COLO668 (cell line): Measurements from ENCODE around the gene ANO6.
"Not testable (repeated sequence)": the region's sequence is repeated elsewhere in the genome, so short reads cannot be mapped to it uniquely, and the experiment has no call there.

Experiments
- DNase-seq: peaks from one replicate; lab custom pipeline; 2025; ENCODE audit not compliant: unreplicated experiment; lab: John Stamatoyannopoulos, UW

Gene ANO6

DNA sequence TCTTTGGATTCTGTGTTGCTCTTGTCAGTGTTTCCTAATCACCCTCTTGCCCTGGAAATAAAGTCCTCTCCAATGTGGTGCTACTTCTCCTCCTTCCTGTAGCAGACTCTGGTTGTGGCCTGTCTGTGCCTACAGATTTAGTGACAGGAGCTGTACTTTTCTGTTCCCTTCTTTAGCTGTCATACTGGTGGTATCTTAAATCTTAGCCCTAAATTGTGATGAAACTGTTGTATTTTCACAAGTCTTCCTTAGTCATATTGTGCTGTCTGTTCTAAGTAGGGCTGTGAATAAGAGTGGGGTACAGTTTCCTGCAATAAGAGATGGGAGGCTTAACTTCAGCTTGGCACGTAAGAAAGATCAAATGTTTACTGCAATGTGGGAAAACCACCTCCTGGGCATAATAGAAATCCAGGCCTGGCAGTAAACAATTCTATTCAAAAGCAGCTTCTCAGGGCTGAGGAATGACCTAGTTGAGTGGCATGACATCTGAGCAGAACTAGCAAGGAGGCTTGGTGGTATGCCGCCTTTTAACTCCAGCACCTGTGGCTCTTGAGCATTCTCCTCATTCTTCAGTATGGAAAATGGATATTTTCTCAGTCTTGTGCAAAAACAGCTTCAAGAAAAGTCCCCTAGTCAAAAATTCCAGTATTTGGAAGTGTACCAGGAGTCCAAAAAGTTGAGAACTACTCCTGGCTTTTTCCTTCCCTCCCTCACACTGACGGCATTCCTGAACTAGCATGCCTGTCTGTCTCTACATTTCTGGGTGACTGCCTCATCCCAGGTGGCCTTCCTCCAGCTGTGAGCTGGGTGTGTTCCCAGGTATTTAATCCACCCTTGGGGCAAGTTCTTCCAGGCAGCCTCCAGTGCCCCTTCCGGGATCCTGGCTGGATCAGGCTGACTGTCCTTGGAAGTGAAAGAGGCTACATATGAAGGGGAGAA, 19.5 kb downstream of the ANO6 start:
- no peak for DNase-seq

DNA sequence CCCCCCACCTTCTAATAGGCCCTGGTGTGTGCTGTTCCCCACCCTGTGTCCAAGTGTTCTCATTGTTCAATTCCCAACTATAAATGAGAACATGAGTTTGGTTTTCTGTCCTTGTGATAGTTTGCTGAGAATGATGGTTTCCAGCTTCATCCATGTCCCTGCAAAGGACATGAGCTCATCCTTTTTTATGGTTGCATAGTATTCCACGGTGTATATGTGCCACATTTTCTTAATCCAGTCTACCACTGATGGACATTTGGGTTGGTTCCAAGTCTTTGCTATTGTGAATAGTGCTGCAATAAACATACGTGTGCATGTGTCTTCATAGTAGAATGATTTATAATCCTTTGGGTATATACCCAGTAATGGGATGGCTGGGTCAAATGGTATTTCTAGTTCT, 20.5 kb downstream of the ANO6 start:
- not testable (repeated sequence) for DNase-seq

DNA sequence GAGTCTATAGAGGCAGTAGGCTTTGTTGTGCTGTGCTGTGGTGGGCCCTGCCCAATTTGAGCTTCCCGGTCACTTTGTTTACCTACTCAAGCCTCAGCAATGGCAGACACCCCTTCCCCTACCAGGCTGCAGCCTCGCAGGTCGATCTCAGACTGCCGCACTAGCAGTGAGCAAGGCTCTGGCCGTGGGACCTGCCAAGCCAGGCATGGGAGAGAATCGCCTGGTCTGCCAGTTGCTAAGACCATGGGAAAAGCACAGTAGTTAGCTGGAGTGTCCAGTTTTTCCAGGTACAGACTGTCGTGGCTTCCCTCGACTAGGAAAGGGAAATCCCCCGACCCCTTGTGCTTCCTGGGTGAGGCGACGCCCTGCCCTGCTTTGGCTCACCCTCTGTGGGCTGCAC, 26.3 kb downstream of the ANO6 start:
- no peak for DNase-seq

DNA sequence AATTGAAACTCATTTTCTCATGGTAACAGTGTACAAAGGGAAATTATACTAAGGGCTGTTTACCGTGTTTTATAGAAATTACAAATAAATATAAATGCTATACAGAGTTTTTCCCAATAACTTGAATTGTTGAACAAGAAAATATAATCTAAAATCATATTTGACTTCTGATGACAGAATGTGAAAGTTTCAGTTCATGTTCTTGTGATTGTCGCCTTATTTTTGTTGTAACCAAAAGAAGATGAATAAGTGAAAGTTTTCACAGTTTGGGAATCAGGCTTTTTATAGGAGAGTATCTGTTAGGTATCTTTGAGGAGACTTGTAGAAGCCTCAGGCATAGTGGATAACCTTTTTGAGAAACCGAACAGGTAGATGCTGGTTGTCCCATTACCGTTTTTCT, 28.1 kb downstream of the ANO6 start:
- no peak for DNase-seq

DNA sequence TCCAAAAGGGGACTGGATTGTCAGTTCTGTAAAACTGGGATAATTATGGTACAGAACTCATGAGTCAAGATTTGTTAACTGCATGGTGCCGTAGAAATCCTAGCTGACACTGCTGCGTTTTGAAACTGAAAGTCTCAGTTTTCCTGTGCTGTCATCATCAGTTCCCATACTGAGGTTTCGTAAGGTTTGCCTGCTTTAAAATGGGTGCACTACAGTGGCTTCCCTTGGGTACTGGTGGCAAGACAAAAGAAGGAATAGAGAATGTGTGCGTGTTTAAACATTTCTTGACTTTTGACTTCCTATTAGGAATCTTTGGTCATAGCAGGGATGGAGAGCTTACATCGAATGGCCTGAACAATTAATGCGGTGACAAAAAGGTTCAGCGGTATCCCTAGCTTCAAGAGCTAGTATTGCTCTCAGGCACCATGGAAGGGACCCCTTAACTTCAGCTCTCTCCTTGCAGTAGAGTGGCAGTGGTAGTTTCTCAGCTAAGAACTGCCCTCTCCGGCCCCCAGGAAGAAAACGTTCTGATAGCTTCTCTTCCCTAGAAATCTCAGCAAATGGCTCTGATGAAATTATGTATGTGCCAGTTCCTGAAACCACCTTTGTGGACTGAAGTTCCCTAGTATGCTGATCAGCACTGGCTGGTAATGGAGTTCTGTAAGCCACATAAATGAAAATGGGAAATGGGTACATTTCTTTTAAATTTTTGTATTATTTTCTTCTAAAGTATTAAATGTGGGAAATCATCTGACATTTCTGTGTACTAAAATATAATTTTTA, 28.9 kb downstream of the ANO6 start:
- DNase-seq = no peak

DNA sequence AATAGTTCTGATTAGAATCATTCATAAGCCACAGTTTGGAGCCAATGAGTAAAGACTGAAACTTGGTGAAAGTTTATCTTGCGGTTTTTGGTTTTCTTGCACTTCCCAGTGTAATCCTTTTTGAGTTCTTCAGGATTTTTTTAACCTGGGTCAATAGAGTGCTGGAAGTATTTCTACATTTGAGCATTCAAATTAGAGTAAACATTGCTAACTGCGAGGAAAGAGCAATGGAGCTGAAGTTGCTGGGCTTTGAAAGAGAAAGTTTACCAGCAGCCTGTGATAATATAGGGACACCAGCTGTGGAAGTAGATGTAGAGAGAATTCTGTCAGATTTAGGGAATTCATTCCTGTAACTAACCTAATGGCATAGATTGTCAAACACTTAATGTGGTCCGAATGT, 30.3 kb downstream of the ANO6 start:
- no peak for DNase-seq

DNA sequence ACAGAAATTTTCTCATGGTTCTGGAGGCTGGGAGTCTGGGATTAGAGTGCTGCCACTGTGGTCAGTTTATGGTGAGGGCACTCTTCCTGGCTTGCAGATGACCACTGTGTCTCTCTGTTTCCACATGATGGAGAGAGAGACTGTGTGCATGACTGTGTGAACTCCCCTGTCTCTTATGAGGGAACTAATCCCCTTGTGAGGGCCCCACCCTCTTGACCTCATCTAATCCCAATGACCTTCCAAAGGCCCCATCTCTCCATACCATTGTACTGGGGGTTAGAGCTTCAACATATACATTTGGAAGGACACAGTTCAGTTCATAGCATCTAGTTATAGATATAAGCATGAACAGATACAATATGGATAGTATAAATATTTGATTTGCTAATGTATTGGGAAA, 31.7 kb downstream of the ANO6 start:
- DNase-seq = no peak

DNA sequence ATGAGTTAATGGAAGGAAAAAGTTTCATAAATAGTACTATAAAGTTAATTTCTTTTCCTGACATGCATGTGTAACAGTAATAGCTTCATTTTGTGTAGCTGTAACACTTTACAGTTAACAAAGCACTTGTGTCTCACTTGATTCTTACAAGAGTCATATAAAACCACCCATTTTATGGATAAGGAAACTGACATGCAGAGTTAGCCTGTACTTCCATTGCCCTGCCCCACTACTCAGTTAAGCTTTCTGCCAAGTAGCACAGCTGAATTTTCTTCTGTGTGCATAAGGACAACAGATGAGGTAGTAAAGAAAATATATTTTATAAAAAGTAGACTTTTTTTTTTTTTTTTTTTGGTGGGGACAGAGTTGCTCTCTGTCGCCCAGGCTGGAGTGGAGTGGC, 32.2 kb downstream of the ANO6 start:
- no peak for DNase-seq

DNA sequence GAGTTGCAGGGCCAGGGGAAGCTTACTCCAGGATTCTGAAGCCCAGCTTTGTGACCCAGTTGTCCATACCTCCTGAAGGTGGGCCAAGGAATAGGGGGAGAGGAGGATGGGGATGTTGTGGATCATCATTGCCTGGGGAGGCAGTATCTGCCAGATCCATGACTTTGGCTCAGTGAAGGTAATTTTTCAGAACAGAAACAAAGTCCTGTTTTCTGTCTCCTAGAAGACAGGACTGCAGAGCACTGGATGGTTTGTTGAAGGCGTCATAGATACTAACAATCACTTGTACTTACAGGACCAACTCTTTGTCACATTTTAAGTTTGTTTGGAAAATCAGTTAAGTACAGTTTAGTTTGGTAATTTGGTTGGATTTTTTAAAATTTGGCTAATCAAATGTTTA, 38.4 kb downstream of the ANO6 start:
- no peak for DNase-seq

DNA sequence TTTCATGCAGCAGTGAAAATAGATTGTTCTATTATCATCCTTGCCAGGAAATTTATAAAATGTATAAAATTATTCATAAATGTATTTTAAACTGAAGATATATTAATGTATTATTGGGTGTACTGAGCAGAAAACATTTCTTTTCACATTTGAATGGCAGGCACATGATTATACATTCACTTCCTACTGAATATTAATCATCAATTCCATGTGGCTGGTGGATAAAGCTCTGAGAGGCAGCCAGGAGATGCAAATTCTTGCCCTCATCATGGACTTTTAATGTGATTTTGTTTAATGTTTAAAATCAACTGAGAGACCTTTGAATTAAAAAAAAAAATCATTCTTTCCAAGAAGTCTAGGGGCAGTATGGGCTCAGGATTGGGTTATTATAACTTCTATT, 40.8 kb downstream of the ANO6 start:
- no peak for DNase-seq

DNA sequence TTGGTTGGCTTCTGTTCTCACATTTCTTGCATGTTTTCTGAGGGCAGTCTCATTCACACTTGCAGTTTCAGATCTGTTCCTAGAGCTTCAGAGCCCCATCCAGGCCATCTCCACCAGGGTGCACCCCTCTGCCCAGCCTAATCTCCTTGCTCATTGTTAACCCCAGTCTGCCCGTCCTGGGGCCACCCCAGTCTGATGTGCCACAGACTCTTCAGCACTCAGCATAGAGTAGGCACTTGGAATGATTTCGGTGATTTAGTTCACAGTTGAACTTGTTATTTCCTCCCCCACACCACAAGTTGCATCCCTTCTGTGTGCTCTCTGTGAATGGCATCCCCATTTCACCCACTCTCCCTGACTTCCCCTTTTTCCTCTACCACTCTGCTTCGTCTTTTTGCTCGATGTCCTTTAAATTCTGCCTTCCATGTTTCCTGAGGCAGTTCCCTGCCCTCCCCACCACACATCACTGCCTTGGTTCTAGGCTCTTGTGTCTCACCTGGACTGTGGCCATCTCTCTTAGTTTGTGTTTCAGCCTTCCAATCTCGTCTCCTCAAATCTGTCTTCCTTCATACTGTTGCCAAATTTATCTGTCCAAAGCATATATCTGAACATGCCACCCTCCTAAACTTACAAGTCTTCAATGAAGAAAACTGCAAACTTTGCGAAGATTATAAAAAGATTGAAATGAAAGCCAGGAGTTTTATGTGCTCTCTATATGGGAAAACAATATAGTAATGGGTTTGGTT, 41.5 kb downstream of the ANO6 start:
- DNase-seq = no peak

DNA sequence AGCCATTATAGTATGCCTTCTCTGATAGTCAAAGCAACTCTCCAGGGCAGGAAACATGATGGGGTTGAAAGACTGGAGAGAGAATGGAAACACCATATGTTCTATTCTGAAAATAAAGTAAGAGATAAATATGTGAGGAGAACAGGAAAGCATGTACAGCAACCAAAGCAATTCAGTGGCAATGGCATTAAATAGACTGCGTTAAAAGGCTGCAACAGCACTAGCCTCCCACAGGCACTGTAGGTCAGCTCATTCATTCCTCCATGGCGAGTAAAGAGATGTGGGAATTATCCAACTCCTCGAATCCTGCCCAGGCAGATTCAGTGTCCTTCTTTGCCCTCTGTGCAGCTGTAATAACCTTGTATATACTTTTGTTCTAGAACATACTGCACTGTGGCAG, 43.8 kb downstream of the ANO6 start:
- DNase-seq = no peak

DNA sequence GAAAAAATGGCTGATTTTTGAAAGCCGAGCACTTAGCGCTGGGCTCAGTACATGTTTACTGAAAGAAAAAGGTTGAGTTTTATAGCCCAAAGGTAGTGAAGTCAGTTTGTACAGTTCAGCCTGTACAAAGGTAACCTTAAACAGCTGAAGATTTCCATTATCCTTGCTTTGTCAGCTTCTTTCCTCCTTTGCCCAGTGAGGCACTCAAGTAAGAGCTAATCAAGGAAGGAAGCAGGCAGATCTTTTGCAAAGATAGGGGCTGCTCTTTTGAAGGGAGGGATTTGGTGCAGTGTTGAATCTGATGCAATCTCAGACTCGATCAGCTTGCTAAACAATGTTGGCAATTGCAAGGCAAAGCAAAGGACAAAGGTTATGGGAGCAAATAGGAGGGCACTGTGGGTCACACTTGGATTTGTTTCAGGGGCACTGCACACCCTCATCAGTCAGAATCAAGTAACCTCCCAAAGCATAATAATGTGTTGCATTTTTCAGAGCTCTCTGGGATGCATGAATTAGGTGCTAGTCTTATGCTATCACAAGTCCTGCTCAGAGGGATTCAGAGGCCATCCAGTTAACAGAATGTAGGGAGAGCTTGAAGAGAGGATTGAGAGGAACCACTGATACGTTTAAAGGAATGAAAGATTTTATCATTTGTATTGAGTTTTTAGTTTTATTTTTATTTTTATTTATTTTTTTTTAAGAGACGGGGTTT, 44.4 kb downstream of the ANO6 start:
- no peak for DNase-seq

DNA sequence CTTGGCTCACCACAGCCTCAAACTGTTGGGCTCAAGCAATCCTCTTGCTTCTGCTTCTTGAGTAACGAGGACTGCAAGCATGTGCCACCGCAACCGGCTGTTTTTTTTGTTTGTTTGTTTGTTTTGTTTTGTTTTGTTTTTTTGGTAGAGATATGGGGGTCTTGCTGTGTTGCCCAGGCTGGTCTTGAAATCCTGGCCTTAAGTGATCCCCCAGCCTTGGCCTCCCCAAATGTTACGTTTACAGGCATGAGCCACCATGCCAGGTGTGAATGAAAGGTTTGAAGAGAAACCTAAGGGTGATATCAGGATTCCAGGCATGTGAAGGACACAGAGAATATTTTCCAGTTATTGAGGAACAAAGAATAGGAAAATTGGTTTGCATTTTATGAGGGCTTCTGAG, 45.0 kb downstream of the ANO6 start:
- DNase-seq = no peak

DNA sequence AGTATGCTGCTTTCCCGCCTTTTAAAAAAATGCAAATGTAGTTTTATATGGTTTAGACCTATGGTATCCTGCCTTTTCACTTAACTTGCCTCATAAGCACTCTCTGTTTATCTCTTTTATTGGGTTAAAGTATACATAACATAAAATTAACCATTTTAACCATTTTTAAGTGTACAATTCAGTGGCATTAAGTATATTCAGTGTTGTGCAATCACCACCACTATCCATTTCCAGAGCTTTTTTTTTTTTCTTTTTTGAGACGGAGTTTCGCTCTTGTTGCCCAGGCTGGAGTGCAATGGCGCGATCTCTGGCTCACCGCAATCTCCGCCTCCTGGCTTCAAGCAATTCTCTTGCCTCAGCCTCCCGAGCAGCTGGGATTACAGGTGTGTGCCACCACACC, 46.3 kb downstream of the ANO6 start:
- DNase-seq = not testable (repeated sequence)

DNA sequence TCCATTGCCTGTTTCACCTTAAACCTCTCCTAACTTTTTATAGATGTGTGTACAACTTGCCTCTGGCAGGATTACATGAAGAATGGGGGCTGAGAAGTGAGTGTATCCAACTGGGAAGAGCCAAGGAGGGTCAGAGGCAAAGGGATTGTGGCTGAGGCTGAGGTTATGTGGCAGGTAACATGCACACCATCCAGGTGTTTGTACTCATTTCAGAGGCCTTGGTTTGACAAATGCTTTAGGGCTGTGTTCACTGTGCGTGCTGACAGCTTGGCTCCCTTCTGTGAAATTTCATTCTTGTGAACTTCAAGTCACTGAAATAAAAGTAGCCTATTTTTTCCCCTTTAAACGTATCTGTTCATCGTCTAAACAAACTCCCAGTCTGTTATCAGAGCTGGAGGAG, 47.7 kb downstream of the ANO6 start:
- no peak for DNase-seq

DNA sequence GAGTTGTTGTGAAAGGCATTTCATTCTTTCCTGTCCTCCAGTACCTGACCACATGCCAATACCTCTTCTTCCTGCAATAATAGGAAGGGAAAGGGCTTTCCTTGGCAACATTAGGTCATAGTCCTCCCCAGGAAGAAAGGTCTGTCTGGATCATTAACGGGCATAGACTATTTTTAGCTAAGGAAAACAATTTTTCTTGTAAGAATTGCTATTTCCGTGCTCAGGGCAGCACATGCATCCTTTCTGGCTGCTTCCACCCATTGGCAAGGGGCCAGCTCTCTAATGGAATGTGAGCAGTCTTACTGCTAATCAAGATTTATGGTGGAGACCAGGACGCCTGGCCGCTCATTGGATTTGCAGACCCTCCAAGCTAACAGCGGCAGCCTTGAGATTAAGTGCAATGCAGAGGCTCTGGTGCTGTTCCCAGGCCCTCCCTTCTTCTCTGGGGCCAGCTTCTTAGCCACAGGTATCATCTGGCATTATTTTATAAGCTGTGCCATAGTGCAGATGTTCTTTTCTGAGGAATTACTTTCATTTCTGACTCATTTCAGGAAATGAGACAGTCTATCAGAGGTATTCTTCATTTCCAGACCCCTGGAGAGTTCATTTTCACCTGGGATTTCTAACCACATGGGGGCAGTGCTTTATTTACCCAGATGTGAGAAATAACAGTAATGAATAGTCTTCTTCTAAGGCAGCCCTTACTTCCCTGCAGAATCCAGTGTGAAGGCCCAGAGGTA, 52.9 kb downstream of the ANO6 start:
- DNase-seq = no peak

DNA sequence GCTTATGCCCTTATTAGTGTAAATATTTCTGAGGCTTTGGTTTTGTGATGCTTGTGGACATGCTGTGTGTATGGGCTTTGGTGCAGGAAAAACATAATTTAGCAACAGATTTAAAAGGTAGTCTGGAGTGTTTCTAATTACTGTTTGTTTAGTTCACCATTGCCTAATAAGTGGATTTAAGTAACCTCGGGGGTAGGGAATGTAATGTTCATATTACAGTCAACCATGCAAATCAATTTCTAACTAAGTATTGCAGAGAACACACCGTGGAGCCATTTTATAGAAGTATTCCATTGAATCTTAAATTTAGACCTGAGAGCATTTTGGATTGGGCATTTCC, 53.5 kb downstream of the ANO6 start:
- DNase-seq = no peak

DNA sequence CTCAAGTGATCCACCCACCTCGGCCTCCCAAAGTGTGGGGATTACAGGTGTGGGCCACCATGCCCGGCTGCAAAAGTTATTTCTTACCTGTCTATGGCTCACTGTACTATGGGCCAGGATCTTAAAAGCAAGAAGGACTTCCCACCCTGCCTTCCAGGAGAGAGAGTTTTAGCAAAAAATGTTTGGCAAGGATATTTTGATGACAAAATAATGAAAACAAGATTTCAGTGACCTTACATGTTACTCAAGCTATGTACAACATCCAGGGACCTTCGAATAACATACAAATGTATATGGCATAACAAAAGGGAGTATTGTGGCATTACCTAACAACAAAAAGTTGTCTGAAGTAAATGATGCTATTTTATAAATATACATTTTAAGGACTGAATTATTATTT, 55.1 kb downstream of the ANO6 start:
- DNase-seq = no peak

DNA sequence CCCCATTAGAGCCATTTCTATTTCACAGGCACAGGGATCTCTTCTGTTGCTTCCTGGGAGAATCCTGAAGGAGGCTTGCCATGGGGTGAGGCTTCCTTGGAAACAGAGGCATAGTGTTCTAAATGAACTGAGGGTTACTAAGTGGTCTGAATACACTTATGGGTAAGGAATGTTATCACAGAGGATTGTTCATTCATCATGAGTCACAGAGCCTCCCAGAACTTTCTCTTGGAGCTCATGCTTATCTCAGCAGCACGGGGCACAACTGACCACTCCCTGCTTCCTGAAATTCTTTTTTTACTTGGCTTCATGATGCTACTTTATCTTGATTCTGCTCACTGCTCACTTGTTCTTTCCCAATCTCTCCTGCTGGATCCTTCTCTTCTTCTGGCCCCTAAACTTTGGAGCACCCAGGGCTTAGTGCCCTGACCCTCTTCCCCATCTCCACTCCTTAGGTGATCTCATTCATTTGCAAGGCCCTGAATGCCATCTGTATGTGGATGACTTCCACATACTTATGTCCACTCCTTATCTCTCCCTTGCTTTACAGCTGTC, 57.9 kb downstream of the ANO6 start:
- no peak for DNase-seq
